ENCODE measurements around the gene MUC20.
"Not testable (repeated sequence)": the region's sequence is repeated elsewhere in the genome, so short reads cannot be mapped to it uniquely, and the experiment has no call there.

Gene MUC20

DNA sequence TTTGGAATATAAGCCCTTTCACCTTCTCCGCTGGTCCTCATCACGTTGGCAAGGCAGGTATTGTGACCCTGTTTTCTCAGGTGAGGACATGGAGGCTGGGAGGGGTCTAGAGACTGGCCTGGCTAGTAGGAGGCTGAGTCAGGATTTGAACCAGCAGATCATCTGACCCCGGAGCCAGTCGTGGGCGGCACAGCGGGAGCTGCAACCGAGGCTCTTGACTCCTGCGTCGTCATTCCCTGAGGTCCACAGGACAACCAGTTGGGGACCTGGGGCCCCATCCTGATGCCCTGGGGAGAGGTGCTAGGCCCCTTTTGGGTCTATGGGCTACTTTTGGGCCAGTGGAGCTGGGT, 2.2 kb downstream of the MUC20 start:
- CTCF ChIA-PET; DNase-seq (ENCODE audit: low read depth, low spot score); H3K4me3 ChIP-seq (ENCODE audit: low read depth, low read length); POLR2A ChIA-PET: not testable (repeated sequence)

DNA sequence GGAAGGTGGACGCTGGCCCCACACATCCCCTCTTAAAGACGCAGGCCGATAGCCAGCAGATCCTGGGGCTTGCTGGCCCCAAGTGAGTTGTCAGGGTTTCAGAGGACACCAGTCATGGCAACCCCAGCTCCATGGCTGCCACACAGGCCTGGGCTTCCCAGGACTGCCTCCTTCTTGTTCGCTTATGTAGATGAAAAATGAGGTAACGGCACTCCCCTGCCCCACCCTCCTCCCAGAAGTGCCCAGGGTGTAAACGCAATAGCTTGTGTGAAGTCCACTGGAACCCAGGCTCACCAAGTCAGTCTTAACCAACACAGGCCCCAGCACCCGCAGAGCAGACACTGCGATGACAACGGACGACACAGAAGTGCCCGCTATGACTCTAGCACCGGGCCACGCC, 3.6 kb downstream of the MUC20 start:
- H3K4me3 ChIP-seq (ENCODE audit: low read depth, low read length); POLR2A ChIA-PET; DNase-seq (ENCODE audit: low read depth, low spot score); CTCF ChIA-PET: not testable (repeated sequence)

DNA sequence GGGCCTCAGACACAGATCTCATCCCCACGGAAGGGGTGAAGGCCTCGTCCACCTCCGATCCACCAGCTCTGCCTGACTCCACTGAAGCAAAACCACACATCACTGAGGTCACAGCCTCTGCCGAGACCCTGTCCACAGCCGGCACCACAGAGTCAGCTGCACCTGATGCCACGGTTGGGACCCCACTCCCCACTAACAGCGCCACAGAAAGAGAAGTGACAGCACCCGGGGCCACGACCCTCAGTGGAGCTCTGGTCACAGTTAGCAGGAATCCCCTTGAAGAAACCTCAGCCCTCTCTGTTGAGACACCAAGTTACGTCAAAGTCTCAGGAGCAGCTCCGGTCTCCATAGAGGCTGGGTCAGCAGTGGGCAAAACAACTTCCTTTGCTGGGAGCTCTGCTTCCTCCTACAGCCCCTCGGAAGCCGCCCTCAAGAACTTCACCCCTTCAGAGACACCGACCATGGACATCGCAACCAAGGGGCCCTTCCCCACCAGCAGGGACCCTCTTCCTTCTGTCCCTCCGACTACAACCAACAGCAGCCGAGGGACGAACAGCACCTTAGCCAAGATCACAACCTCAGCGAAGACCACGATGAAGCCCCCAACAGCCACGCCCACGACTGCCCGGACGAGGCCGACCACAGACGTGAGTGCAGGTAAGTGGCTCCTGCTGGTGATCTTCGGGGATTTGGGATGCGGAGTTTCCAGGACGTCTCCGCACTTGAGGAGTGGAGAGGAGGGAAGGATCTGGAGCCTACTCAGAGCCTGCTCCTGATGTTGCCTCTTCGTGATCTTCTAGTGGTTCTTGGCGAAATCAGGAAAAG, 5.3 kb downstream of the MUC20 start:
- POLR2A ChIA-PET; DNase-seq (ENCODE audit: low read depth, low spot score); H3K4me3 ChIP-seq (ENCODE audit: low read depth, low read length); CTCF ChIA-PET: not testable (repeated sequence)

DNA sequence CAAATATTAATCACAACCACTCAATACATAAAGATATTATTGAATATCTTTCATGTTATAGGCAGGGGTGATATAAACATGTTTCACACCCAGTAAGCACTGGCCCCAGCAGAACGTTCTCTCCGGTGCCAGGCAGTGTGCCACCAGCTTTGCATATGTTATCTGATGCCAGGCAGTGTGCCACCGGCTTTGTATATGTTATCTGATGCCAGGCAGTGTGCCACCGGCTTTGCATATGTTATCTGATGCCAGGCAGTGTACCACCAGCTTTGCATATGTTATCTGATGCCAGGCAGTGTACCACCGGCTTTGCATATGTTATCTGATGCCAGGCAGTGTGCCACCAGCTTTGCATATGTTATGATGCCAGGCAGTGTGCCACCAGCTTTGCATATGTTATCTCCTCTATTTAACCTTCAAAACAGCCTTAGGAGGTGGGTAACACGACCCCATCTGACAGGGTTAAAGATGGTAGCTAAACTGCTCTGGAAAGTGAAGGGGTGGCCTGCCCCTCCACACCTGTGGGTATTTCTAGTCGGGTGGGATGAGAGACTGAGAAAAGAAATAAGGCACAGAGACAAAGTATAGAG, 6.9 kb downstream of the MUC20 start:
- no peak overlapping the region for H3K4me3 ChIP-seq (ENCODE audit: low read depth, low read length)
- no peak for DNase-seq (ENCODE audit: low read depth, low spot score)
- ChIA-PET POLR2A (interaction anchor here (0.7 kb wide), 1 partner anchor 31 kb away, joined by 4 read pairs; no protein-coding TSS in a partner anchor), CTCF (interaction anchor here (1.1 kb wide), 1 partner anchor 18 kb away, joined by 3 read pairs; no protein-coding TSS in a partner anchor)
- TF ChIP-seq, protein P1, sequence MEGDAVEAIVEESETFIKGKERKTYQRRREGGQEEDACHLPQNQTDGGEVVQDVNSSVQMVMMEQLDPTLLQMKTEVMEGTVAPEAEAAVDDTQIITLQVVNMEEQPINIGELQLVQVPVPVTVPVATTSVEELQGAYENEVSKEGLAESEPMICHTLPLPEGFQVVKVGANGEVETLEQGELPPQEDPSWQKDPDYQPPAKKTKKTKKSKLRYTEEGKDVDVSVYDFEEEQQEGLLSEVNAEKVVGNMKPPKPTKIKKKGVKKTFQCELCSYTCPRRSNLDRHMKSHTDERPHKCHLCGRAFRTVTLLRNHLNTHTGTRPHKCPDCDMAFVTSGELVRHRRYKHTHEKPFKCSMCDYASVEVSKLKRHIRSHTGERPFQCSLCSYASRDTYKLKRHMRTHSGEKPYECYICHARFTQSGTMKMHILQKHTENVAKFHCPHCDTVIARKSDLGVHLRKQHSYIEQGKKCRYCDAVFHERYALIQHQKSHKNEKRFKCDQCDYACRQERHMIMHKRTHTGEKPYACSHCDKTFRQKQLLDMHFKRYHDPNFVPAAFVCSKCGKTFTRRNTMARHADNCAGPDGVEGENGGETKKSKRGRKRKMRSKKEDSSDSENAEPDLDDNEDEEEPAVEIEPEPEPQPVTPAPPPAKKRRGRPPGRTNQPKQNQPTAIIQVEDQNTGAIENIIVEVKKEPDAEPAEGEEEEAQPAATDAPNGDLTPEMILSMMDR (IDR thresholded peaks at IDR 0.05; ENCODE audit: insufficient read depth, low read length, missing control alignments), result no peak

DNA sequence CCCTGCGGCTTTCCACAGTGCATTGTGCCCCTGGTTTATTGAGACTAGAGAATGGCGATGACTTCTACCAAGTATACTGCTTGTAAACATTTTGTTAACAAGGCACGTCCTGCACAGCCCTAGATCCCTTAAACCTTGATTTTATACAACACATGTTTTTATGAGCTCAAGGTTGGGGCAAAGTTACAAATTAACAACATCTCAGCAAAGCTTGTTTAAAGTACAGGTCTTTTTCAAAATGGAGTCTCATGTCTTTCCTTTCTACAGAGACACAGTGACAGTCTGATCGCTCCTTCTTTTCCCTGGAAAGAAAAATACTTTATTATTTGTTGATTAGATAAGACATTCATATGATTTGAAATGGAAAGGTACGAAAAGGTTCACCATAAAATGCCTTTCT, 8.0 kb downstream of the MUC20 start:
- POLR2A ChIA-PET; DNase-seq (ENCODE audit: low read depth, low spot score); CTCF ChIA-PET; H3K4me3 ChIP-seq (ENCODE audit: low read depth, low read length): not testable (repeated sequence)

DNA sequence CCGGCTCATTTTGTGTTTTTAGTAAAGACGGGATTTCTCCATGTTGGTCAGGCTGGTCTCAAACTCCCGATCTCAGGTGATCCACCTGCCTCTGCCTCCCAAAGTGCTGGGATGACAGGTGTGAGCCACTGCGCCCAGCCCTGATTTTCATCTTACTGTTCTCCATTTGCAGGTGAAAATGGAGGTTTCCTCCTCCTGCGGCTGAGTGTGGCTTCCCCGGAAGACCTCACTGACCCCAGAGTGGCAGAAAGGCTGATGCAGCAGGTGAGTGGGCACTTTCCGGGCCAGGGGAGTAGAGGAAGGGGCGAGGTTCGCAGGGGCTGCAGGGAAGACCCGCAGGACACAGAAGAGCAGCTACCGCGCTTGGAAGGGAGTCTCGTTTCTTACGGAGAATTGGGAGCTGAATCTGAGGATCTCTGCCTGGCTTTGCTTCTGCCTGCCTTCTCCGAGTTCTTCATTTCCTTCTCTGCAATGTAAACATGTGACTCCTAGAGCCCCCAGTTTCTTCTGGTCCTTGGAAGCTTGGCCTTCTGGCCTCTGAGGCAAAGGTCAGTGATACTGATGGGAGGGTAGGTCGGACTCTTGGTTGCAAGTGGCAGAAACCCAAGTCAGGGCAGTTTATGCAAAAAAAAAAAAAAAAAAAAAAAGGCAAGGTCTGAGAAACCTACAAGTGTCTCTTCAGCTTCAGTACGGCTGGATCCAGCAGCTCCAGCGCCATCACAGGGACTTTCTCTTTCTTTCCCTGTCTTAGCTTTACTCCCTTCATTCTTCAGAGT, 8.9 kb downstream of the MUC20 start:
- POLR2A ChIA-PET, result no interaction called here

DNA sequence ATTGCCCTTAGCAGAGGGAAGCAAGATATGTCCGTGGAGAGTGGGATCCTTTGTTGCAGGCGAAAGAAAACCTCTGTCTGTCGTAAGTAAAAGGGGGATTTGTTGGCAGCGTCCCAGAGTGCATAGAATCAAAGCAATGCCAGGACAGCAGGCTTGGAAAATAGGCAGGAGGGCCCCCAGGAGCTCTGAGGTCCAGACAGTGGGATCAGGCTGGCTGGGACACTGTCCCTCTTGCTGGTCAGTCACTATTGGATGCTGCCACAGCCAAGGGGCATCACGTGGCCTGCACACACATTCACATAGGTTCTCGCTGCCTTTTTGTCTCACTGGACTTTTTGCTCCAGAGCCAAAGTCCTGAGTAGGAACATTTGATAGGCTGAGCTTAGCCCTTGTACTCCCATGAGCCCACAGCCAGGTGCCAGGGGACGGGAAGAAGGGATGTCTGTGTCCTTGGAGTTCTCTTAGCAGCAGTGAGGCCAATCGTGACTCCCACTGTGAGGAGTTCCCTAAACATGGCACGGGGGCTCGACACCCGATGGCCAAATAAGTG, 10.7 kb downstream of the MUC20 start:
- no peak for DNase-seq (ENCODE audit: low read depth, low spot score)
- POLR2A ChIA-PET, result no interaction called here
- TF ChIP-seq, protein P1 (IDR thresholded peaks at IDR 0.05; ENCODE audit: insufficient read depth, low read length, missing control alignments), result no peak
- H3K4me3 ChIP-seq (ENCODE audit: low read depth, low read length), result no peak overlapping the region
- CTCF ChIA-PET, result no interaction called here

More for the DNA sequence above, 8.9 kb downstream of the MUC20 start:
- DNase-seq (ENCODE audit: low read depth, low spot score), result no peak
- no peak overlapping the region for H3K4me3 ChIP-seq (ENCODE audit: low read depth, low read length)
- TF ChIP-seq, protein P1 (IDR thresholded peaks at IDR 0.05; ENCODE audit: insufficient read depth, low read length, missing control alignments), result no peak
- CTCF ChIA-PET, result no interaction called here

DNA sequence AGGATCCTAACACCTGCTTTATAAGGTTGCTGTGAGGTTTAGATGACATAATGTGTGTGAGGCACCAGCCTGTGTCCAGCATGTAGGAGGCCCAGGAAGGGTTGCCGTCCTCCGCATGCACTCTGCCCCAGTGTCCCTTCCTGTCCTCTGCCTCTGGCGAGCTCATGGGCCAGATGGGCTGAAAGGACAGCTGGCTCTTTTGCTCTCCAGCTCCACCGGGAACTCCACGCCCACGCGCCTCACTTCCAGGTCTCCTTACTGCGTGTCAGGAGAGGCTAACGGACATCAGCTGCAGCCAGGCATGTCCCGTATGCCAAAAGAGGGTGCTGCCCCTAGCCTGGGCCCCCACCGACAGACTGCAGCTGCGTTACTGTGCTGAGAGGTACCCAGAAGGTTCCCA, 12.2 kb downstream of the MUC20 start:
- POLR2A ChIA-PET, result interaction anchor here (0.8 kb wide), 1 partner anchor 168 kb away, joined by 3 read pairs; no protein-coding TSS in a partner anchor
- H3K4me3 ChIP-seq (ENCODE audit: low read depth, low read length), result no peak overlapping the region
- CTCF ChIA-PET, result no interaction called here
- TF ChIP-seq, protein P1 (IDR thresholded peaks at IDR 0.05; ENCODE audit: insufficient read depth, low read length, missing control alignments), result no peak
- no peak for DNase-seq (ENCODE audit: low read depth, low spot score)
